H1 (cell line): ENCODE results near the gene COQ8B. TPM values are rescaled to one million over a fixed set of nuclear protein-coding genes. Genes with fewer than 3 reads are reported as not detected.

Source experiments
- CTCF ChIA-PET: fragments of 300-600 bp; sonication (Branson Sonifier 250); formaldehyde crosslinking; loops from one replicate; lab custom pipeline; 2021; ENCODE audit not compliant: partially characterized antibody; lab: Charles Lee
- POLR2A ChIA-PET: fragments of 300-600 bp; sonication (Branson Sonifier 250); formaldehyde crosslinking; loops from one replicate; lab custom pipeline; 2021; ENCODE audit warnings: inconsistent platforms; ENCODE audit not compliant: partially characterized antibody; lab: Charles Lee
- DNase-seq, 2 experiments: peaks; one replicate each; pipeline versions ENCODE4 v3.0.0 to v3.0.0-alpha.2; 2010 to 2022; ENCODE audit warnings: low spot score in 2 of 2, low read depth in 1 of 2, mixed read lengths in 1 of 2
- FAIRE-seq: peaks from 2 replicates; lab custom pipeline; 2011; peaks lifted over from hg19 to GRCh38; lab: Jason Lieb, UNC
- H2AFZ ChIP-seq: 2 replicates; pipeline ENCODE4 v1.8.1; 2012; ENCODE audit warnings: low read length, inconsistent platforms
- H2AK5ac ChIP-seq: 2 replicates; pipeline ENCODE4 v1.6.1; 2013; ENCODE audit warnings: low read depth, low read length
- H2BK120ac ChIP-seq: replicated peaks from 2 replicates; pipeline ENCODE3; 2013; ENCODE audit warnings: low read depth, low read length, inconsistent platforms
- H2BK12ac ChIP-seq: 2 replicates; pipeline ENCODE4 v1.6.1; 2013; ENCODE audit warnings: low read depth, low read length
- H2BK15ac ChIP-seq: 2 replicates; pipeline ENCODE4 v1.6.1; 2013; ENCODE audit warnings: low read length
- H2BK20ac ChIP-seq: 2 replicates; pipeline ENCODE4 v1.6.1; 2013; ENCODE audit warnings: low read length
- H2BK5ac ChIP-seq: 2 replicates; pipeline ENCODE4 v1.6.1; 2013; ENCODE audit warnings: low read depth, low read length
- H3K14ac ChIP-seq: 2 replicates; pipeline ENCODE4 v1.6.1; 2013; ENCODE audit warnings: inconsistent platforms; ENCODE audit not compliant: insufficient read length
- H3K18ac ChIP-seq: 2 replicates; pipeline ENCODE4 v1.6.1; 2013; ENCODE audit warnings: low read length; ENCODE audit errors: extremely low read depth
- H3K23ac ChIP-seq: 2 replicates; pipeline ENCODE4 v1.6.1; 2013; ENCODE audit warnings: inconsistent platforms; ENCODE audit not compliant: insufficient read length
- H3K23me2 ChIP-seq: 2 replicates; pipeline ENCODE4 v1.6.1; 2013; ENCODE audit warnings: low read depth, low read length
- H3K27ac ChIP-seq: 2 replicates; pipeline ENCODE4 v1.6.1; 2011; ENCODE audit warnings: low read depth, low read length, inconsistent platforms
- H3K27me3 ChIP-seq, 4 experiments: replicated peaks in 1 of 4; 1 replicate in 1 of 4; 2 replicates in 3 of 4; pipeline versions ENCODE4 v1.6.1 to v1.8.1; 2011 to 2013; ENCODE audit warnings: low read length in 3 of 4, mild to moderate bottlenecking in 3 of 4, inconsistent platforms in 2 of 4, mixed read lengths in 2 of 4, moderate library complexity in 1 of 4; ENCODE audit not compliant: control insufficient read depth in 3 of 4, insufficient read depth in 3 of 4; ENCODE audit errors: extremely low read depth in 1 of 4
- H3K36me3 ChIP-seq, 4 experiments: 2 replicates each; pipeline versions ENCODE4 v1.6.1 to v1.8.1; 2011 to 2013; ENCODE audit warnings: mild to moderate bottlenecking in 4 of 4, low read length in 3 of 4, moderate library complexity in 2 of 4, control low read depth in 1 of 4, inconsistent platforms in 1 of 4; ENCODE audit not compliant: insufficient read depth in 4 of 4, control insufficient read depth in 2 of 4
- H3K4ac ChIP-seq: replicated peaks from 2 replicates; pipeline ENCODE3; 2013; ENCODE audit warnings: low read length, low read depth, mixed read lengths, inconsistent platforms; ENCODE audit not compliant: insufficient read length
- H3K4me1 ChIP-seq, 4 experiments: replicated peaks in 1 of 4; 1 replicate in 1 of 4; 2 replicates in 3 of 4; pipeline versions ENCODE4 v1.6.1 to v1.8.1; 2011 to 2013; ENCODE audit warnings: low read length in 3 of 4, inconsistent platforms in 2 of 4, mixed read lengths in 1 of 4; ENCODE audit not compliant: insufficient read depth in 4 of 4, control insufficient read depth in 3 of 4
- H3K4me2 ChIP-seq, 2 experiments: 2 replicates each; pipeline versions ENCODE4 v1.6.1 to v1.8.1; 2011 to 2013; ENCODE audit warnings: low read depth in 2 of 2, low read length in 2 of 2, control low read depth in 1 of 2, inconsistent platforms in 1 of 2, mild to moderate bottlenecking in 1 of 2; ENCODE audit not compliant: insufficient read depth in 1 of 2
- H3K4me3 ChIP-seq, 4 experiments: fragments of 200-600, 300-600 bp in 1 of 4; sonication (generic), shearing (Covaris generic), sonication (Bioruptor Twin) in 1 of 4; 2 replicates each; pipeline versions ENCODE4 v1.5.1 to v1.8.1; 2011 to 2016; ENCODE audit warnings: low read length in 4 of 4, low read depth in 3 of 4, control low read depth in 2 of 4, inconsistent platforms in 2 of 4, mild to moderate bottlenecking in 2 of 4, mixed read lengths in 1 of 4, moderate library complexity in 1 of 4; ENCODE audit not compliant: insufficient read depth in 2 of 4; ENCODE audit errors: extremely low read depth in 1 of 4
- H3K56ac ChIP-seq: replicated peaks from 2 replicates; pipeline ENCODE3; 2013; ENCODE audit warnings: low read depth, mild to moderate bottlenecking, mixed read lengths, low read length, inconsistent platforms; ENCODE audit not compliant: insufficient read length
- H3K79me1 ChIP-seq: 2 replicates; pipeline ENCODE4 v1.6.1; 2013; ENCODE audit warnings: low read depth, low read length, control low read depth
- H3K79me2 ChIP-seq, 2 experiments: 2 replicates each; pipeline versions ENCODE4 v1.6.1 to v1.8.1; 2012 to 2013; ENCODE audit warnings: low read length in 2 of 2, mild to moderate bottlenecking in 2 of 2, inconsistent platforms in 1 of 2; ENCODE audit not compliant: insufficient read depth in 2 of 2, control insufficient read depth in 1 of 2
- H3K9ac ChIP-seq, 4 experiments: replicated peaks in 1 of 4; 1 replicate in 1 of 4; 2 replicates in 3 of 4; pipeline versions ENCODE4 v1.6.1 to v1.8.1; 2011 to 2013; ENCODE audit warnings: low read depth in 3 of 4, low read length in 3 of 4, control low read depth in 2 of 4, mild to moderate bottlenecking in 2 of 4, moderate library complexity in 2 of 4, inconsistent platforms in 1 of 4; ENCODE audit errors: extremely low read depth in 1 of 4
- H3K9me3 ChIP-seq, 2 experiments: 2 replicates each; pipeline versions ENCODE4 v1.6.1 to v1.8.1; 2012 to 2013; ENCODE audit warnings: mild to moderate bottlenecking in 2 of 2, moderate library complexity in 2 of 2, control low read depth in 1 of 2, inconsistent platforms in 1 of 2, low read depth in 1 of 2, low read length in 1 of 2, mixed read lengths in 1 of 2; ENCODE audit not compliant: insufficient read depth in 2 of 2
- H4K20me1 ChIP-seq, 2 experiments: replicated peaks in 1 of 2; 2 replicates each; pipeline versions ENCODE3 to v1.8.1; 2011 to 2013; ENCODE audit warnings: inconsistent platforms in 2 of 2, low read length in 2 of 2, mild to moderate bottlenecking in 1 of 2; ENCODE audit not compliant: insufficient read depth in 2 of 2, control insufficient read depth in 1 of 2
- H4K5ac ChIP-seq: 2 replicates; pipeline ENCODE4 v1.6.1; 2013; ENCODE audit warnings: low read length, low read depth, mixed read lengths, inconsistent platforms; ENCODE audit not compliant: insufficient read length
- H4K8ac ChIP-seq: 2 replicates; pipeline ENCODE4 v1.8.0; 2013; ENCODE audit warnings: mild to moderate bottlenecking, moderate library complexity, low read length, inconsistent platforms; ENCODE audit not compliant: insufficient read depth; ENCODE audit errors: extremely low read depth
- H4K91ac ChIP-seq: replicated peaks from 2 replicates; pipeline ENCODE3; 2013; ENCODE audit warnings: low read length, mixed read lengths, inconsistent platforms; ENCODE audit not compliant: insufficient read length
- BACH1 ChIP-seq: IDR thresholded peaks from 2 replicates; pipeline ENCODE4 v1.6.1; 2012; ENCODE audit warnings: low read length, improper control_type of control experiment
- CBX5 ChIP-seq: fragments of 300-800, 300-1000 bp; sonication (generic); IDR thresholded peaks from 2 replicates; pipeline ENCODE4 v1.7.1; 2016; ENCODE audit warnings: antibody characterized with exemption, low read length, low read depth
- EGR1 ChIP-seq: IDR thresholded peaks from 2 replicates; pipeline ENCODE4 v1.6.1; 2011; ENCODE audit warnings: low read depth, low read length, borderline replicate concordance
- JUND ChIP-seq: IDR thresholded peaks from 2 replicates; pipeline ENCODE4 v1.6.1; 2011; ENCODE audit warnings: mild to moderate bottlenecking, improper control_type of control experiment, low read length
- KDM5A ChIP-seq: fragments of 200-600 bp; IDR thresholded peaks from 2 replicates; pipeline ENCODE4 v1.7.1; 2012; ENCODE audit warnings: mild to moderate bottlenecking, low read length, inconsistent platforms, mixed read lengths
- PHF8 ChIP-seq: fragments of 200-600 bp; sonication (generic); conservative IDR thresholded peaks from 2 replicates; pipeline ENCODE4 v1.7.1; 2012; ENCODE audit warnings: low read depth, mild to moderate bottlenecking, inconsistent platforms, low read length, moderate library complexity
- POLR2AphosphoS5 ChIP-seq: IDR thresholded peaks from 2 replicates; pipeline ENCODE4 v1.6.1; 2011; ENCODE audit warnings: low read depth, low read length
- SIX5 ChIP-seq: IDR thresholded peaks from 2 replicates; pipeline ENCODE4 v1.6.1; 2011; ENCODE audit warnings: mild to moderate bottlenecking, low read depth, low read length
- SRF ChIP-seq: IDR thresholded peaks from 2 replicates; pipeline ENCODE4 v1.6.1; 2011; ENCODE audit warnings: mild to moderate bottlenecking, low read depth, low read length, moderate library complexity
- ZNF274 ChIP-seq: IDR thresholded peaks from 2 replicates; pipeline ENCODE4 v1.7.0; 2012; ENCODE audit warnings: low read length, borderline replicate concordance; ENCODE audit errors: extremely low read depth
- WGBS, 2 experiments: shearing (Covaris generic) in 1 of 2; methylation state at CpG; one replicate each; pipeline versions ENCODE4 v1.1.6 to v1.1.7; 2013 to 2015; ENCODE audit warnings: low lambda C conversion rate in 2 of 2, mixed read lengths in 2 of 2, inconsistent platforms in 1 of 2, low coverage in 1 of 2, missing lambda C conversion rate in 1 of 2; ENCODE audit not compliant: insufficient replicate concordance in 2 of 2, insufficient coverage in 1 of 2, insufficient read length in 1 of 2; ENCODE audit errors: extremely low coverage in 1 of 2, missing lambda C conversion rate in 1 of 2; 5-methylcytosine and 5-hydroxymethylcytosine counted together
- polyA plus RNA-seq, 7 experiments: library from polyadenylated mRNA; depleted of rRNA in 3 of 7; stranded (reverse) in 5 of 7; unstranded in 2 of 7; fragments of >200 nt in 5 of 7; fragments of 200-250 nt in 2 of 7; gene quantifications; 1 replicate in 5 of 7; 2 replicates in 1 of 7; 4 replicates in 1 of 7; pipeline versions ENCODE4 v1.2.1 to v1.2.3, GENCODE V29; 2011 to 2013; ENCODE audit warnings: missing spikeins in 2 of 7, mixed read lengths in 2 of 7
- total RNA-seq: library from RNA; stranded (reverse); fragmentation: NEBNext Ultra II Directional; extraction: Animal tissue kit (Norgen Biotek cat#: 25700); gene quantifications from 2 replicates; pipeline ENCODE4 v1.2.1, GENCODE V29; 2021

COQ8B gene
- total and polyA plus RNA-seq, 2 of the 8 experiments (the other 6 are each of a cell fraction or from before 2014, with no cell fraction given): 41.7 to 46.1 TPM

DNA sequence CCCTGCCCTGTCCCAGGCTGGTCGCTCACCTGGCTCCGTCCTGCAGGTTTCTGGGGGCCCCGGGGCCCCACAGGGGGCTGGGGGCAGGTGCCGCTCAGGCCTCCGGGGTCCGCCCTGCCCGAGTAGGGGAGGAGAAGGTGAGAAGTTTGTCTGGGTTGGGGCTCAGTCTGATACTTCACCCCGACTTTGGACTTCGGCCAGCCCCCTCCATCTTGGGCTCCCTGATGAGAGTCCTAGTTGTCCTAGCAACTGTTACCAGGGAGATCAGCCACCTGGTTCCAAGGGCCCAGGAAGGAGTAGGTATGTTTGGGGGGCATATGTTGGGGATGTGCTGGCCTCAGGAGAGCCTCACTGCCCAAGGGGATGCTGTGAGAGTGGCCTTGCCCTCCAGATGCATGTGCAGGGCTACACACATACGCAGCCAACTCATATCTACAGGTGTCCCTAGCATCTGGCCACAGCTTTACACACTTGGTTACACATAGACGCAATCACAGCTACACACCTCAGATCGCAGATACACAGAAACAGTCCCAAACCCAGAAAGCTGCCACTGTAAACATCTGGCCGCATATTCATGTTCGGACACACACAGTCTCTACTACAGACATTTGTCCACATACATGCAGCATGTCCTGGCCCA, 29.7 kb downstream of the COQ8B start:
- Histone ChIP-seq H3K27me3 (no peaks in the 10 kb centered on the region), H3K79me1 (peaks cover 12% of the 10 kb centered on the region), H3K4ac (no peak overlapping the region), H2AK5ac (no peak overlapping the region), H2BK5ac (no peak overlapping the region), H2AFZ (no peak overlapping the region), H2BK120ac (no peak overlapping the region), H3K18ac (no peak overlapping the region), H3K79me2 (peaks cover 0 to 21% of the 10 kb centered on the region in 2 experiments; a peak in 3 of 4 replicates), H4K91ac (no peak overlapping the region), H3K27ac (peak overlapping the region; percentile 36; the same call in 1 of the 2 replicates), H4K20me1 (peaks cover 6 to 21% of the 10 kb centered on the region in 2 experiments), H3K23me2 (peaks cover 16% of the 10 kb centered on the region), H3K14ac (no peak overlapping the region), H3K4me3 (no peak overlapping the region), H3K4me1 (peaks cover 0 to 22% (median 13%) of the 10 kb centered on the region in 4 experiments; a peak in 6 of 7 replicates), H2BK12ac (no peak overlapping the region), H3K23ac (no peak overlapping the region), H3K56ac (no peak overlapping the region), H4K5ac (no peak overlapping the region), H3K9ac (peak overlapping the region in 1 of 4 experiments; percentile 24; a peak in 1 of 7 replicates), H3K9me3 (no peaks in the 10 kb centered on the region), H3K4me2 (no peak overlapping the region), H3K36me3 (peaks cover 4 to 26% (median 8%) of the 10 kb centered on the region in 4 experiments; a peak in 5 of 8 replicates), H4K8ac (no peak overlapping the region), H2BK20ac (no peak overlapping the region), H2BK15ac (no peak overlapping the region)
- ChIA-PET POLR2A (no interaction called here), CTCF (interaction anchor here (1.6 to 1.7 kb wide), 2 partner anchors 16 to 24 kb away, joined by 5 to 6 read pairs; no protein-coding TSS in a partner anchor)
- FAIRE-seq (no peak), DNase-seq (no peak)
- 91% methylated on average over 10 of the region's 14 CpGs; no CpG with 5 or more reads in 1 of the 2 experiments for WGBS, 2 experiments
- TF ChIP-seq BACH1: no peak
- TF ChIP-seq CBX5: no peak
- no peak for TF ChIP-seq POLR2AphosphoS5
- no peak for TF ChIP-seq KDM5A
- TF ChIP-seq ZNF274: no peak
- TF ChIP-seq SRF: no peak
- no peak for TF ChIP-seq EGR1
- no peak for TF ChIP-seq SIX5
- TF ChIP-seq PHF8: no peak
- TF ChIP-seq JUND: no peak
